Heart left ventricle (tissue), 16 donors: Measurements from ENCODE around the gene USP7. TPM values are rescaled to one million over a fixed set of nuclear protein-coding genes. Genes with fewer than 3 reads are reported as not detected.
"Not testable (repeated sequence)": the region's sequence is repeated elsewhere in the genome, so short reads cannot be mapped to it uniquely, and the experiment has no call there.

Source experiments
- ATAC-seq, 4 donors: fragments of 200-7000 bp; cut with Tn5 transposase; one replicate each; pipeline ENCODE4 v1.9.1; 2020 to 2022; ENCODE audit warnings: moderate library complexity in 4 of 4, mild to moderate bottlenecking in 3 of 4, moderate number of reproducible peaks in 1 of 4
- DNase-seq, 5 donors: peaks; one replicate each; pipeline ENCODE4 v3.0.0-alpha.2; 2020
- H3K27ac ChIP-seq, 12 donors: fragments of 200-600 bp; sonication (generic) in 4 of 12; one replicate each; pipeline versions ENCODE4 v1.5.0 to v1.8.0; 2016 to 2022; ENCODE audit warnings: mild to moderate bottlenecking in 2 of 12
- H3K27me3 ChIP-seq, 9 donors: fragments of 200-600 bp; sonication (generic) in 2 of 9; one replicate each; pipeline versions ENCODE4 v1.5.1 to v1.8.0; 2016 to 2022; ENCODE audit warnings: mild to moderate bottlenecking in 3 of 9
- H3K36me3 ChIP-seq, 9 donors: fragments of 200-600 bp; sonication (generic) in 2 of 9; one replicate each; pipeline versions ENCODE4 v1.5.0 to v1.8.0; 2018 to 2022; ENCODE audit warnings: mild to moderate bottlenecking in 2 of 9
- H3K4me1 ChIP-seq, 12 donors: fragments of 200-600 bp; sonication (generic) in 4 of 12; one replicate each; pipeline versions ENCODE4 v1.5.0 to v1.8.0; 2016 to 2022; ENCODE audit warnings: mild to moderate bottlenecking in 3 of 12
- H3K4me3 ChIP-seq, 12 donors: fragments of 200-600 bp; sonication (generic) in 4 of 12; one replicate each; pipeline versions ENCODE4 v1.5.0 to v1.8.0; 2017 to 2022; ENCODE audit warnings: mild to moderate bottlenecking in 9 of 12, moderate library complexity in 4 of 12
- H3K9me3 ChIP-seq, 12 donors: fragments of 200-600 bp; sonication (generic) in 4 of 12; one replicate each; pipeline versions ENCODE4 v1.5.0 to v1.8.0; 2016 to 2022; ENCODE audit warnings: mild to moderate bottlenecking in 1 of 12
- CTCF ChIP-seq, 12 donors: fragments of 200-600 bp; sonication (generic) in 4 of 12; IDR thresholded peaks; one replicate each; pipeline versions ENCODE4 v1.5.0 to v1.8.0; 2018 to 2022; ENCODE audit warnings: antibody characterized with exemption in 12 of 12, mild to moderate bottlenecking in 5 of 12
- POLR2A ChIP-seq, 2 donors: fragments of 450-650 bp; IDR thresholded peaks; one replicate each; pipeline ENCODE4 v1.6.1; 2017; ENCODE audit warnings: antibody characterized with exemption in 2 of 2, mild to moderate bottlenecking in 2 of 2, moderate library complexity in 2 of 2
- WGBS, 4 donors: extraction: QIAGEN DNeasy Blood & Tissue Kit in 2 of 4; methylation state at CpG; one replicate each; pipeline versions ENCODE4 v1.1.5 to v1.1.7; 2013 to 2018; 5-methylcytosine and 5-hydroxymethylcytosine counted together
- intact Hi-C, 10 donors: fragments of 100-400 bp; cut with DNase I; formaldehyde crosslinking; loops; one replicate each; pipeline versions ENCODE4 v1.11.1 to v1.14.2; 2022
- polyA plus RNA-seq, 2 donors: library from polyadenylated mRNA; stranded (reverse); fragments of 200-250 nt; gene quantifications; one replicate each; pipeline ENCODE4 v1.2.3, GENCODE V29; 2013
- total RNA-seq, 9 donors: library from RNA; depleted of rRNA in 2 of 9; stranded (reverse); fragments of >200 nt in 2 of 9; fragmentation: NEBNext Ultra II Directional in 3 of 9; extraction: Animal tissue kit (Norgen Biotek cat#: 25700) in 3 of 9; gene quantifications; one replicate each; pipeline versions ENCODE4 v1.1.0 to v1.2.4, GENCODE V29; 2016 to 2023
- donor health status: ischemic (EF 13 %, LVEDD 7.1; RV severe dilation, severe dysfunction).
- donor health status: healthy with polysubstance abuse.
- donor health status: DM: no; HTN: yes; CAD: no.
- donor health status: DM: no; HTN: no; CAD: no.
- donor health status: ischemic (EF 25% LVEDD 6.9; RV normal size, moderate dysfunction).
- donor health status: ischemic (EF 25% LVEDD 5.7; RV mildly dilated, moderate dysfunction).
- donor health status: healthy.
- donor health status: DM: yes; HTN: yes; CAD: no.
- donor health status: ischemic (EF 35%, LVEDD 5.7; RV mildly dilated, moderate dysfunction).
- donor health status: nonischemic (EF 11% LVEDD 7.7; RV severe dilation, severe dysfunction).
- donor health status: DM: yes; HTN: yes; CAD: no.
- donor health status: PGD.
- donor health status: ischemic (EF 29% LVEDD 5.4; RV normal size, mild dysfunction).
- donor health status: nonischemic (EF 23%, LVEDD 6.1; RV moderate dilation, normal function).

USP7 gene
- total and polyA plus RNA-seq, 11 donors, result 20.3 to 86.5 (median 66.2) TPM

- Histone ChIP-seq H3K36me3 (peaks cover 0 to 36% (median 28%) of the 10 kb centered on the region in 9 donors), H3K27ac (no peak overlapping the region), H3K4me3 (no peak overlapping the region), H3K9me3 (no peaks in the 10 kb centered on the region), H3K27me3 (no peaks in the 10 kb centered on the region), H3K4me1 (peaks cover 0 to 23% (median 14%) of the 10 kb centered on the region in 12 donors)
- DNase-seq (no peak), ATAC-seq (no peak)
- intact Hi-C loops, result no loop called here
- 79 to 93% (median 87%) methylated on average over 7 of the region's 7 CpGs for WGBS, 4 donors
- TF ChIP-seq CTCF (IDR thresholded peaks at IDR 0.05) (no peak), POLR2A (IDR thresholded peaks at IDR 0.05) (no peak)
Observed at GRCh38 chr16:8845699-8846298, 117.9 kb downstream of the USP7 start.

GRCh38 chr16:8843296-8843695 lies 120.4 kb downstream of the USP7 start:
- intact Hi-C loops, result loop anchor here in 1 of 10 donors (2.0 kb wide), 1 partner anchor 26 kb away; the partner anchor contains the start of gene CARHSP1
- 58 to 78% (median 68%) methylated on average over 5 to 12 of the region's 12 CpGs for WGBS, 4 donors
- not testable (repeated sequence) for H3K9me3 ChIP-seq, H3K27me3 ChIP-seq, ATAC-seq, DNase-seq, H3K4me1 ChIP-seq
- H3K36me3 ChIP-seq, result peaks cover 0 to 16% (median 9%) of the 10 kb centered on the region in 9 donors
- H3K27ac ChIP-seq, result peak overlapping the region in 3 of 12 donors; percentile 54 to 80 (median 54)
- peak overlapping the region in 11 of 12 donors; percentile 6 to 45 (median 35) for H3K4me3 ChIP-seq

Other genes with a start within 250 kb of the USP7 start
- 10 to 100 TPM in 8 of 9 donors, 1 to 10 TPM in 1; 9.6 to 14.6 (median 12.4) TPM for gene TMEM186, start 166.3 kb downstream of the USP7 start, total RNA-seq
- gene TMEM186, start 166.3 kb downstream of the USP7 start, polyA plus RNA-seq, result 10 to 100 TPM in 1 of 2 donors, 1 to 10 TPM in 1; 8.7 to 17.2 TPM
- gene PMM2, start 166.1 kb downstream of the USP7 start, total RNA-seq, result 10 to 100 TPM in 8 of 9 donors, 1 to 10 TPM in 1; 9.8 to 25.1 (median 13.4) TPM
- gene PMM2, start 166.1 kb downstream of the USP7 start, polyA plus RNA-seq, result 10 to 100 TPM; 10.9 to 29.4 TPM
- gene CARHSP1, start 94.9 kb downstream of the USP7 start, total RNA-seq, result 10 to 100 TPM; 20.0 to 62.4 (median 29.0) TPM
- 10 to 100 TPM; 33.4 to 58.0 TPM for gene CARHSP1, start 94.9 kb downstream of the USP7 start, polyA plus RNA-seq
- not detected for gene LITAFD, start 81.6 kb downstream of the USP7 start, total RNA-seq
- not detected for gene LITAFD, start 81.6 kb downstream of the USP7 start, polyA plus RNA-seq
- 10 to 100 TPM; 48.9 to 78.4 (median 62.5) TPM for gene HAPSTR1, start 127.7 kb upstream of the USP7 start, total RNA-seq
- gene HAPSTR1, start 127.7 kb upstream of the USP7 start, polyA plus RNA-seq, result 10 to 100 TPM; 13.3 to 28.9 TPM